H9 (cell line): ENCODE measurements around the gene PRR15. TPM values are rescaled to one million over a fixed set of nuclear protein-coding genes. Genes with fewer than 3 reads are reported as not detected.
A peak's percentile ranks its signal among the peaks of the same experiment; 100 is the strongest.

Experiments used
- DNase-seq: peaks from one replicate; pipeline ENCODE4 v3.0.0-alpha.2; 2017
- H2AFZ ChIP-seq: one replicate; pipeline ENCODE4 v1.6.1; 2013; ENCODE audit warnings: mild to moderate bottlenecking, low read length, control low read depth, moderate library complexity
- H2AK5ac ChIP-seq: 2 replicates; pipeline ENCODE4 v1.6.1; 2013; ENCODE audit warnings: low read length, control low read depth, mixed read lengths; ENCODE audit not compliant: insufficient read length
- H2BK120ac ChIP-seq: one replicate; pipeline ENCODE4 v1.6.1; 2013; ENCODE audit warnings: low read depth, mild to moderate bottlenecking, low read length, control low read depth, inconsistent platforms; ENCODE audit not compliant: poor library complexity, severe bottlenecking
- H2BK12ac ChIP-seq: 2 replicates; pipeline ENCODE4 v1.6.1; 2013; ENCODE audit warnings: low read length, control low read depth, mixed read lengths, low read depth; ENCODE audit not compliant: insufficient read length
- H2BK15ac ChIP-seq: 2 replicates; pipeline ENCODE4 v1.6.1; 2013; ENCODE audit warnings: low read depth, low read length, control low read depth
- H2BK20ac ChIP-seq: one replicate; pipeline ENCODE4 v1.6.1; 2013; ENCODE audit warnings: low read depth, mild to moderate bottlenecking, low read length, control low read depth, inconsistent platforms; ENCODE audit not compliant: poor library complexity, severe bottlenecking
- H2BK5ac ChIP-seq: 2 replicates; pipeline ENCODE4 v1.6.1; 2013; ENCODE audit warnings: low read length, control low read depth, mixed read lengths; ENCODE audit not compliant: insufficient read length
- H3K14ac ChIP-seq: 2 replicates; pipeline ENCODE4 v1.6.1; 2013; ENCODE audit warnings: low read length, control low read depth; ENCODE audit not compliant: insufficient read depth
- H3K18ac ChIP-seq: 2 replicates; pipeline ENCODE4 v1.6.1; 2013; ENCODE audit warnings: low read depth, mild to moderate bottlenecking, mixed read lengths, low read length, control low read depth; ENCODE audit not compliant: insufficient read length
- H3K23ac ChIP-seq: 2 replicates; pipeline ENCODE4 v1.6.1; 2013; ENCODE audit warnings: low read length, control low read depth, mixed read lengths, low read depth; ENCODE audit not compliant: insufficient read length
- H3K23me2 ChIP-seq: 2 replicates; pipeline ENCODE4 v1.6.1; 2013; ENCODE audit warnings: low read depth, mild to moderate bottlenecking, mixed read lengths, low read length, control low read depth; ENCODE audit not compliant: insufficient read length, poor library complexity, severe bottlenecking
- H3K27ac ChIP-seq: 2 replicates; pipeline ENCODE4 v1.5.1; 2013; ENCODE audit warnings: low read length, control low read depth, mixed read lengths, low read depth; ENCODE audit not compliant: insufficient read length
- H3K27me3 ChIP-seq: 2 replicates; pipeline ENCODE4 v1.6.1; 2013; ENCODE audit warnings: low read length, control low read depth, inconsistent platforms; ENCODE audit not compliant: insufficient read depth
- H3K4ac ChIP-seq: 2 replicates; pipeline ENCODE4 v1.6.1; 2013; ENCODE audit warnings: low read depth, mild to moderate bottlenecking, control low read depth, inconsistent platforms, low read length, moderate library complexity
- H3K4me1 ChIP-seq: 2 replicates; pipeline ENCODE4 v1.6.1; 2013; ENCODE audit warnings: low read length, control low read depth, inconsistent platforms; ENCODE audit not compliant: insufficient read depth
- H3K4me2 ChIP-seq: 2 replicates; pipeline ENCODE4 v1.6.1; 2013; ENCODE audit warnings: low read length, control low read depth, mixed read lengths; ENCODE audit not compliant: insufficient read length, insufficient read depth
- H3K56ac ChIP-seq: 2 replicates; pipeline ENCODE4 v1.6.1; 2013; ENCODE audit warnings: low read depth, mild to moderate bottlenecking, mixed read lengths, low read length, control low read depth; ENCODE audit not compliant: insufficient read length
- H3K79me1 ChIP-seq: 2 replicates; pipeline ENCODE4 v1.6.1; 2013; ENCODE audit warnings: low read depth, mild to moderate bottlenecking, moderate library complexity, low read length, control low read depth, inconsistent platforms; ENCODE audit not compliant: insufficient read depth, poor library complexity, severe bottlenecking
- H3K79me2 ChIP-seq: 2 replicates; pipeline ENCODE4 v1.6.1; 2013; ENCODE audit warnings: low read length, control low read depth, inconsistent platforms; ENCODE audit not compliant: insufficient read depth
- H3K9ac ChIP-seq: 2 replicates; pipeline ENCODE4 v1.6.1; 2013; ENCODE audit warnings: low read length, control low read depth, mixed read lengths; ENCODE audit not compliant: insufficient read length; ENCODE audit errors: extremely low read depth
- H3K9me3 ChIP-seq: one replicate; pipeline ENCODE4 v1.6.1; 2013; ENCODE audit warnings: low read depth, low read length, inconsistent platforms; ENCODE audit not compliant: control insufficient read depth
- H3T11ph ChIP-seq: one replicate; pipeline ENCODE4 v1.6.1; 2013; ENCODE audit warnings: mild to moderate bottlenecking, low read length, control low read depth, inconsistent platforms
- H4K20me1 ChIP-seq: one replicate; pipeline ENCODE4 v1.6.1; 2013; ENCODE audit not compliant: control insufficient read depth, insufficient read length, insufficient read depth
- H4K5ac ChIP-seq: 2 replicates; pipeline ENCODE4 v1.6.1; 2013; ENCODE audit warnings: low read depth, mild to moderate bottlenecking, mixed read lengths, low read length, control low read depth; ENCODE audit not compliant: insufficient read length
- H4K8ac ChIP-seq: replicated peaks from 2 replicates; pipeline ENCODE4 v1.6.1; 2013; ENCODE audit warnings: low read length, control low read depth, mixed read lengths, low read depth; ENCODE audit not compliant: insufficient read length
- H4K91ac ChIP-seq: 2 replicates; pipeline ENCODE4 v1.6.1; 2013; ENCODE audit warnings: low read depth, mild to moderate bottlenecking, moderate library complexity, mixed read lengths, low read length, control low read depth; ENCODE audit not compliant: insufficient read length
- H3K27ac Mint-ChIP-seq, 3 experiments: 2 replicates in 2 of 3; 3 replicates in 1 of 3; pipeline ENCODE4 v1.8.0; 2020 to 2021; ENCODE audit warnings: mixed read lengths in 3 of 3, mild to moderate bottlenecking in 1 of 3, moderate library complexity in 1 of 3
- H3K27me3 Mint-ChIP-seq: 2 replicates; pipeline ENCODE4 v1.8.0; 2021; ENCODE audit warnings: low read depth, mild to moderate bottlenecking, moderate library complexity, mixed read lengths
- H3K36me3 Mint-ChIP-seq, 3 experiments: 2 replicates in 2 of 3; 3 replicates in 1 of 3; pipeline ENCODE4 v1.8.0; 2020 to 2021; ENCODE audit warnings: low read depth in 3 of 3, mixed read lengths in 3 of 3; ENCODE audit not compliant: insufficient read depth in 1 of 3
- H3K4me1 Mint-ChIP-seq, 2 experiments: 2 replicates each; pipeline ENCODE4 v1.8.0; 2020; ENCODE audit warnings: mixed read lengths in 2 of 2
- H3K4me3 Mint-ChIP-seq, 2 experiments: 2 replicates in 1 of 2; 3 replicates in 1 of 2; pipeline ENCODE4 v1.8.0; 2020 to 2021; ENCODE audit warnings: mild to moderate bottlenecking in 2 of 2, mixed read lengths in 2 of 2, moderate library complexity in 1 of 2
- H3K9me3 Mint-ChIP-seq, 2 experiments: 2 replicates in 1 of 2; 3 replicates in 1 of 2; pipeline ENCODE4 v1.8.0; 2020; ENCODE audit warnings: mild to moderate bottlenecking in 2 of 2, mixed read lengths in 2 of 2, moderate library complexity in 1 of 2
- WGBS: extraction: QIAGEN DNeasy Blood & Tissue Kit; methylation state at CpG from one replicate; pipeline ENCODE4 v1.1.7; 2013; ENCODE audit warnings: missing lambda C conversion rate, low lambda C conversion rate, mixed read lengths; ENCODE audit not compliant: insufficient read length; ENCODE audit errors: extremely low coverage; 5-methylcytosine and 5-hydroxymethylcytosine counted together
- total RNA-seq: library from RNA; stranded (reverse); gene quantifications from 2 replicates; pipeline ENCODE4 v1.2.1, GENCODE V29; 2021
- TF ChIP-seq, protein P1 (sequence below): fragments of 200-600 bp; sonication (generic); conservative IDR thresholded peaks from 3 replicates; pipeline ENCODE4 v1.8.0; 2021; ENCODE audit warnings: antibody characterized with exemption, mild to moderate bottlenecking

PRR15 gene
- total RNA-seq, 1 experiment from 2014 or later: 15.1 TPM

GRCh38 chr7:29569648-29570047, 6.0 kb downstream of the PRR15 start:
- Histone ChIP-seq H2AFZ (no peak overlapping the region), H3K23me2 (peaks cover 12% of the 10 kb centered on the region), H2BK120ac (no peak overlapping the region), H3K4me1 (peaks cover 6% of the 10 kb centered on the region; the same call in 1 of the 2 replicates), H3T11ph (no peak overlapping the region), H2BK5ac (no peak overlapping the region), H2BK12ac (no peak overlapping the region), H3K27me3 (peaks cover 4% of the 10 kb centered on the region; the same call in 1 of the 2 replicates), H3K4ac (no peak overlapping the region), H3K9ac (no peak overlapping the region), H3K4me2 (peak overlapping the region; percentile 19), H3K79me2 (no peaks in the 10 kb centered on the region), H3K79me1 (no peaks in the 10 kb centered on the region), H3K23ac (no peak overlapping the region), H4K20me1 (no peaks in the 10 kb centered on the region), H2AK5ac (no peak overlapping the region), H4K5ac (no peak overlapping the region), H4K8ac (no peak overlapping the region), H2BK20ac (no peak overlapping the region), H3K27ac (no peak overlapping the region), H3K14ac (no peak overlapping the region), H3K18ac (no peak overlapping the region), H4K91ac (no peak overlapping the region), H2BK15ac (no peak overlapping the region), H3K9me3 (no peaks in the 10 kb centered on the region), H3K56ac (no peak overlapping the region)
- peaks cover 10% of the 10 kb centered on the region for H3K27me3 Mint-ChIP-seq
- no CpG with 5 or more reads among the region's 6 CpGs for WGBS
- H3K27ac Mint-ChIP-seq: no peak overlapping the region
- no peak for DNase-seq
- H3K4me3 Mint-ChIP-seq: no peak overlapping the region; a peak in 1 of 5 replicates
- TF ChIP-seq, protein P1, sequence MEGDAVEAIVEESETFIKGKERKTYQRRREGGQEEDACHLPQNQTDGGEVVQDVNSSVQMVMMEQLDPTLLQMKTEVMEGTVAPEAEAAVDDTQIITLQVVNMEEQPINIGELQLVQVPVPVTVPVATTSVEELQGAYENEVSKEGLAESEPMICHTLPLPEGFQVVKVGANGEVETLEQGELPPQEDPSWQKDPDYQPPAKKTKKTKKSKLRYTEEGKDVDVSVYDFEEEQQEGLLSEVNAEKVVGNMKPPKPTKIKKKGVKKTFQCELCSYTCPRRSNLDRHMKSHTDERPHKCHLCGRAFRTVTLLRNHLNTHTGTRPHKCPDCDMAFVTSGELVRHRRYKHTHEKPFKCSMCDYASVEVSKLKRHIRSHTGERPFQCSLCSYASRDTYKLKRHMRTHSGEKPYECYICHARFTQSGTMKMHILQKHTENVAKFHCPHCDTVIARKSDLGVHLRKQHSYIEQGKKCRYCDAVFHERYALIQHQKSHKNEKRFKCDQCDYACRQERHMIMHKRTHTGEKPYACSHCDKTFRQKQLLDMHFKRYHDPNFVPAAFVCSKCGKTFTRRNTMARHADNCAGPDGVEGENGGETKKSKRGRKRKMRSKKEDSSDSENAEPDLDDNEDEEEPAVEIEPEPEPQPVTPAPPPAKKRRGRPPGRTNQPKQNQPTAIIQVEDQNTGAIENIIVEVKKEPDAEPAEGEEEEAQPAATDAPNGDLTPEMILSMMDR: no peak
- peaks cover 45 to 47% of the 10 kb centered on the region in 2 experiments for H3K4me1 Mint-ChIP-seq
- H3K9me3 Mint-ChIP-seq: no peaks in the 10 kb centered on the region
- H3K36me3 Mint-ChIP-seq: peaks cover 0 to 13% (median 8%) of the 10 kb centered on the region in 3 experiments; a peak in 3 of 7 replicates
